Right lobe of liver (tissue), 6 donors: ENCODE results near the gene NIPAL1. TPM values are rescaled to one million over a fixed set of nuclear protein-coding genes. Genes with fewer than 3 reads are reported as not detected.
"Not testable (repeated sequence)": the region's sequence is repeated elsewhere in the genome, so short reads cannot be mapped to it uniquely, and the experiment has no call there.

Experiments
- ATAC-seq, 4 donors: fragments of 200-7000 bp; cut with Tn5 transposase; one replicate each; pipeline ENCODE4 v1.9.1; 2020; ENCODE audit warnings: mild to moderate bottlenecking in 4 of 4, moderate library complexity in 4 of 4
- DNase-seq, 3 donors: peaks; one replicate each; pipeline ENCODE4 v3.0.0-alpha.2; 2020
- H3K27ac ChIP-seq, 3 donors: fragments of 200-600 bp; one replicate each; pipeline ENCODE4 v1.8.0; 2022
- H3K27me3 ChIP-seq, 2 donors: fragments of 200-600 bp; one replicate each; pipeline ENCODE4 v1.8.0; 2022
- H3K36me3 ChIP-seq, 4 donors: fragments of 200-600 bp; sonication (generic) in 1 of 4; one replicate each; pipeline versions ENCODE4 v1.5.1 to v1.8.0; 2017 to 2022; ENCODE audit warnings: control low read depth in 1 of 4
- H3K4me1 ChIP-seq, 4 donors: fragments of 200-600 bp; sonication (generic) in 1 of 4; one replicate each; pipeline versions ENCODE4 v1.5.1 to v1.8.0; 2017 to 2022; ENCODE audit warnings: control low read depth in 1 of 4
- H3K4me3 ChIP-seq, 3 donors: fragments of 200-600 bp; one replicate each; pipeline ENCODE4 v1.8.0; 2022
- H3K9me3 ChIP-seq, 4 donors: fragments of 200-600 bp; sonication (generic) in 1 of 4; one replicate each; pipeline versions ENCODE4 v1.5.1 to v1.8.0; 2017 to 2022; ENCODE audit warnings: control low read depth in 1 of 4
- CTCF ChIP-seq, 4 donors: fragments of 200-600 bp in 3 of 4; fragments of 450-650 bp in 1 of 4; IDR thresholded peaks; one replicate each; pipeline versions ENCODE4 v1.5.1 to v1.8.0; 2016 to 2022; ENCODE audit warnings: antibody characterized with exemption in 4 of 4, mild to moderate bottlenecking in 2 of 4
- POLR2A ChIP-seq: fragments of 450-650 bp; IDR thresholded peaks from one replicate; pipeline ENCODE4 v1.6.1; 2017; ENCODE audit warnings: antibody characterized with exemption, mild to moderate bottlenecking
- WGBS: methylation state at CpG from one replicate; pipeline ENCODE4 v1.1.6; 2018; ENCODE audit warnings: low coverage, low lambda C conversion rate; ENCODE audit not compliant: insufficient coverage; ENCODE audit errors: missing lambda C conversion rate; 5-methylcytosine and 5-hydroxymethylcytosine counted together
- intact Hi-C, 2 donors: fragments of 100-400 bp; cut with DNase I; formaldehyde crosslinking; loops; one replicate each; pipeline versions ENCODE4 v1.11.2 to v1.14.1; 2022
- total RNA-seq, 6 experiments: library from RNA; depleted of rRNA in 2 of 6; stranded (reverse); fragments of >200 nt in 2 of 6; fragmentation: NEBNext Ultra II Directional in 3 of 6; extraction: Animal tissue kit (Norgen Biotek cat#: 25700) in 3 of 6; gene quantifications; one replicate each; pipeline versions ENCODE4 v1.1.0 to v1.2.4, GENCODE V29; 2016 to 2023
- donor health status: DM: no; HTN: yes; CAD: no.
- donor health status: DM: no; HTN: no; CAD: no.
- donor health status: DM: no; HTN: no; CAD: no.
- donor health status: DM: no; HTN: yes; CAD: no.
- donor health status: DM: no; HTN: yes; CAD: no.

The NIPAL1 gene
- total RNA-seq, 6 experiments from 2014 or later = 4.8 to 11.9 (median 7.6) TPM

GRCh38 chr4:47974566-47974965 lies 42.0 kb upstream of the NIPAL1 start:
- Histone ChIP-seq H3K4me1 (no peaks in the 10 kb centered on the region), H3K27me3 (no peaks in the 10 kb centered on the region), H3K4me3 (no peak overlapping the region), H3K9me3 (no peaks in the 10 kb centered on the region), H3K27ac (no peak overlapping the region), H3K36me3 (no peaks in the 10 kb centered on the region)
- 41% methylated on average over 3 of the region's 3 CpGs for WGBS
- TF ChIP-seq POLR2A (no peak), CTCF (IDR thresholded peaks at IDR 0.05) (no peak)
- intact Hi-C loops = no loop called here
- no peak for DNase-seq
- peak in 1 of 4 donors; percentile 39 for ATAC-seq

GRCh38 chr4:47990145-47990544 lies 26.4 kb upstream of the NIPAL1 start:
- no peak for TF ChIP-seq CTCF (IDR thresholded peaks at IDR 0.05)
- no peak for TF ChIP-seq POLR2A
- ATAC-seq (no peak), DNase-seq (no peak)
- intact Hi-C loops = no loop called here
- H3K36me3 ChIP-seq = no peaks in the 10 kb centered on the region
- H3K9me3 ChIP-seq = no peaks in the 10 kb centered on the region
- H3K27me3 ChIP-seq = no peaks in the 10 kb centered on the region
- H3K27ac ChIP-seq = no peak overlapping the region
- WGBS = 76% methylated on average over 2 of the region's 5 CpGs
- no peak overlapping the region for H3K4me3 ChIP-seq
- H3K4me1 ChIP-seq = no peaks in the 10 kb centered on the region

GRCh38 chr4:47992475-47992874 lies 24.1 kb upstream of the NIPAL1 start:
- H3K4me1 ChIP-seq, intact Hi-C loops, H3K27ac ChIP-seq, H3K9me3 ChIP-seq, H3K4me3 ChIP-seq, H3K36me3 ChIP-seq, H3K27me3 ChIP-seq, ATAC-seq, DNase-seq: not testable (repeated sequence)
- 90% methylated on average over 1 of the region's 1 CpG for WGBS

- Histone ChIP-seq H3K9me3 (no peaks in the 10 kb centered on the region), H3K36me3 (no peaks in the 10 kb centered on the region), H3K4me1 (no peaks in the 10 kb centered on the region), H3K27ac (no peak overlapping the region), H3K27me3 (no peaks in the 10 kb centered on the region), H3K4me3 (no peak overlapping the region)
- intact Hi-C loops = no loop called here
- TF ChIP-seq CTCF (IDR thresholded peaks at IDR 0.05) (no peak), POLR2A (no peak)
- 100% methylated on average over 1 of the region's 1 CpG for WGBS
- DNase-seq = no peak
- no peak for ATAC-seq
Measured at GRCh38 chr4:47996021-47996420, 20.6 kb upstream of the NIPAL1 start.

DNA sequence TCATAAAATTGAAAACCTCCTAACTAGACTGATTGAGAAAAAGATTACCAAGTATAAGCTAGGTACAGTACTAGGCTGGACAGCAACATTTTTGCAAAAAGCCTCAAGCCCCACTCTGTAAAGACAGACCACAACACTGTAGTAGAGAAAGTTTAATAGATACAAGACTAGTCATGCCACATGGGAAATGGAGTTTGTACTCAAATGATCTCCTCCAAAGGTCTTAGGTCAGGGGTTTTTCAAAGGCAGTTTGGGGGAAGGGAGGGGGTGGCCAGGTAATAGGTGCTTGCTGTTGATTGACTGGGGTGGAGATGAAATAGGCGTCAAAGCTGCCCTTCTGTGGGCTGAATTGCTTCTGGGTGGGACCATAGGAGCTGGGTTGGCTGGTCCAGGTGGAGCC lies 14.3 kb upstream of the NIPAL1 start:
- H3K9me3 ChIP-seq = no peaks in the 10 kb centered on the region
- H3K4me3 ChIP-seq = no peak overlapping the region
- H3K4me1 ChIP-seq = peaks cover 0 to 14% (median 0%) of the 10 kb centered on the region in 4 donors
- no peaks in the 10 kb centered on the region for H3K27me3 ChIP-seq
- 50% methylated on average over 1 of the region's 1 CpG for WGBS
- DNase-seq (no peak), ATAC-seq (peak; percentile 47 to 68 (median 55))
- intact Hi-C loops = no loop called here
- TF ChIP-seq CTCF (IDR thresholded peaks at IDR 0.05) = no peak
- no peak for TF ChIP-seq POLR2A
- H3K27ac ChIP-seq = no peak overlapping the region
- H3K36me3 ChIP-seq = no peaks in the 10 kb centered on the region
